Measurements from ENCODE around the gene LHX4. TPM values are rescaled to one million over a fixed set of nuclear protein-coding genes. Genes with fewer than 3 reads are reported as not detected.

The LHX4 gene
- not detected in 2 replicates for total RNA-seq (2014; rRNA removed; shearing (Covaris generic))
- 0.28 and 0.30 TPM in 2 replicates for polyA plus RNA-seq (2016; fragmentation: Nextera tagmentation; extraction: Ambion mirVana)

GRCh38 chr1:180229483-180230415 lies at the start of gene LHX4:
LHX4 (plus strand) TSS chr1:180230264; CDS start chr1:180230530, 266 bp downstream.
- no peak within 1 kb of the TSS for H3K27ac ChIP-seq
- TF ChIP-seq EZH2 (IDR thresholded peaks at IDR 0.05; ENCODE audit: insufficient read depth, poor library complexity, severe bottlenecking): no peak
- TF ChIP-seq EZH2phosphoT487 (IDR thresholded peaks at IDR 0.05; ENCODE audit: insufficient read depth, low read depth): no peak
- peak within 1 kb of the TSS; percentile 73 for H2AFZ ChIP-seq
- H3K9ac ChIP-seq: no peak within 1 kb of the TSS
- 0 to 2% methylated on average over 34 to 87 of the region's 105 CpGs for WGBS, 2 experiments (ENCODE audit: low coverage in 1 of 2, low lambda C conversion rate in 2 of 2, missing lambda C conversion rate in 2 of 2)
- no peaks in the 10 kb centered on the region for H3K9me3 ChIP-seq (ENCODE audit: low read depth)
- in situ Hi-C loops (cut with MboI): no loop called here
- peak; percentile 55 for DNase-seq
- no peaks in the 10 kb centered on the region for H3K4me1 ChIP-seq (ENCODE audit: insufficient read depth)
- H3K4me2 ChIP-seq (ENCODE audit: unreplicated experiment): peak within 1 kb of the TSS; percentile 80
- no peaks in the 10 kb centered on the region for H3K36me3 ChIP-seq (ENCODE audit: low read depth)
- H3F3A ChIP-seq (ENCODE audit: insufficient read depth): 0 out of 2 replicates have a peak, but pooled peaks cover 9% of the 10 kb centered on the region
- peak within 1 kb of the TSS; percentile 63 for H3K4me3 ChIP-seq
- H3K27me3 ChIP-seq (replicated peaks; ENCODE audit: insufficient read depth): peaks cover 85% of the 10 kb centered on the region
- no peaks in the 10 kb centered on the region for H3K79me2 ChIP-seq (ENCODE audit: insufficient read depth)
- H3K9me2 ChIP-seq (ENCODE audit: insufficient read depth): no peaks in the 10 kb centered on the region
- H4K20me1 ChIP-seq (ENCODE audit: insufficient read depth): no peaks in the 10 kb centered on the region

GRCh38 chr1:180181048-180181447 lies 49.0 kb upstream of the LHX4 start:
- no peak for TF ChIP-seq EZH2 (IDR thresholded peaks at IDR 0.05; ENCODE audit: insufficient read depth, poor library complexity, severe bottlenecking)
- TF ChIP-seq EZH2phosphoT487 (IDR thresholded peaks at IDR 0.05; ENCODE audit: insufficient read depth, low read depth): no peak
- Histone ChIP-seq H3K27ac (no peak overlapping the region), H3K36me3 (ENCODE audit: low read depth) (peaks cover 11% of the 10 kb centered on the region; the same call in 1 of the 2 replicates), H3F3A (ENCODE audit: insufficient read depth) (no peaks in the 10 kb centered on the region), H4K20me1 (ENCODE audit: insufficient read depth) (no peaks in the 10 kb centered on the region), H3K79me2 (ENCODE audit: insufficient read depth) (no peaks in the 10 kb centered on the region), H3K4me3 (no peak overlapping the region), H3K4me1 (ENCODE audit: insufficient read depth) (no peaks in the 10 kb centered on the region), H3K9ac (no peak overlapping the region), H3K9me2 (ENCODE audit: insufficient read depth) (no peaks in the 10 kb centered on the region), H3K27me3 (replicated peaks; ENCODE audit: insufficient read depth) (no peaks in the 10 kb centered on the region), H3K4me2 (ENCODE audit: unreplicated experiment) (no peak overlapping the region), H2AFZ (no peak overlapping the region), H3K9me3 (ENCODE audit: low read depth) (no peaks in the 10 kb centered on the region)
- in situ Hi-C loops (cut with MboI): loop anchor here (10.0 kb wide), 2 partner anchors 244 to 294 kb away; no protein-coding TSS in a partner anchor
- DNase-seq: peak; percentile 39
- WGBS, 2 experiments (ENCODE audit: low coverage in 1 of 2, low lambda C conversion rate in 2 of 2, missing lambda C conversion rate in 2 of 2): 79 to 88% methylated on average over 7 of the region's 7 CpGs

- H3K9ac ChIP-seq: no peak overlapping the region
- H3K4me2 ChIP-seq (ENCODE audit: unreplicated experiment): no peak overlapping the region
- no peaks in the 10 kb centered on the region for H3K4me1 ChIP-seq (ENCODE audit: insufficient read depth)
- WGBS, 2 experiments (ENCODE audit: low coverage in 1 of 2, low lambda C conversion rate in 2 of 2, missing lambda C conversion rate in 2 of 2): 93% methylated on average over 22 to 23 of the region's 23 CpGs
- no peaks in the 10 kb centered on the region for H3K27me3 ChIP-seq (replicated peaks; ENCODE audit: insufficient read depth)
- no peak overlapping the region for H3K27ac ChIP-seq
- peaks cover 11% of the 10 kb centered on the region; the same call in 1 of the 2 replicates for H3K36me3 ChIP-seq (ENCODE audit: low read depth)
- TF ChIP-seq EZH2 (IDR thresholded peaks at IDR 0.05; ENCODE audit: insufficient read depth, poor library complexity, severe bottlenecking) (no peak), EZH2phosphoT487 (IDR thresholded peaks at IDR 0.05; ENCODE audit: insufficient read depth, low read depth) (no peak)
- H2AFZ ChIP-seq: no peak overlapping the region
- DNase-seq: no peak
- no peaks in the 10 kb centered on the region for H3K79me2 ChIP-seq (ENCODE audit: insufficient read depth)
- H4K20me1 ChIP-seq (ENCODE audit: insufficient read depth): no peaks in the 10 kb centered on the region
- no peaks in the 10 kb centered on the region for H3K9me2 ChIP-seq (ENCODE audit: insufficient read depth)
- H3K9me3 ChIP-seq (ENCODE audit: low read depth): no peaks in the 10 kb centered on the region
- in situ Hi-C loops (cut with MboI): loop anchor here (10.0 kb wide), 2 partner anchors 243 to 293 kb away; no protein-coding TSS in a partner anchor
- no peak overlapping the region for H3K4me3 ChIP-seq
- H3F3A ChIP-seq (ENCODE audit: insufficient read depth): no peaks in the 10 kb centered on the region
Measured at GRCh38 chr1:180181996-180182642, 47.9 kb upstream of the LHX4 start.

GRCh38 chr1:180182643-180183311 lies 47.3 kb upstream of the LHX4 start:
- H3K79me2 ChIP-seq (ENCODE audit: insufficient read depth): no peaks in the 10 kb centered on the region
- no peak for DNase-seq

More at GRCh38 chr1:180182643-180183311, 47.3 kb upstream of the LHX4 start:
- Histone ChIP-seq H3K4me2 (ENCODE audit: unreplicated experiment) (no peak overlapping the region), H3F3A (ENCODE audit: insufficient read depth) (no peaks in the 10 kb centered on the region), H3K9ac (no peak overlapping the region), H3K4me3 (no peak overlapping the region), H4K20me1 (ENCODE audit: insufficient read depth) (no peaks in the 10 kb centered on the region), H3K4me1 (ENCODE audit: insufficient read depth) (no peaks in the 10 kb centered on the region), H3K27ac (no peak overlapping the region), H2AFZ (no peak overlapping the region), H3K9me2 (ENCODE audit: insufficient read depth) (no peaks in the 10 kb centered on the region), H3K9me3 (ENCODE audit: low read depth) (no peaks in the 10 kb centered on the region), H3K36me3 (ENCODE audit: low read depth) (peaks cover 11% of the 10 kb centered on the region; the same call in 1 of the 2 replicates), H3K27me3 (replicated peaks; ENCODE audit: insufficient read depth) (no peaks in the 10 kb centered on the region)
- in situ Hi-C loops (cut with MboI): loop anchor here (10.0 kb wide), 2 partner anchors 242 to 292 kb away; no protein-coding TSS in a partner anchor
- no peak for TF ChIP-seq EZH2phosphoT487 (IDR thresholded peaks at IDR 0.05; ENCODE audit: insufficient read depth, low read depth)
- no peak for TF ChIP-seq EZH2 (IDR thresholded peaks at IDR 0.05; ENCODE audit: insufficient read depth, poor library complexity, severe bottlenecking)
- 94% methylated on average over 16 to 20 of the region's 22 CpGs for WGBS, 2 experiments (ENCODE audit: low coverage in 1 of 2, low lambda C conversion rate in 2 of 2, missing lambda C conversion rate in 2 of 2)
